ENCODE data around the gene GPC4. TPM values are rescaled to one million over a fixed set of nuclear protein-coding genes. Genes with fewer than 3 reads are reported as not detected.

GPC4 gene
- total and polyA plus RNA-seq, 4 donors: 0.23 to 1.3 (median 0.71) TPM

DNA sequence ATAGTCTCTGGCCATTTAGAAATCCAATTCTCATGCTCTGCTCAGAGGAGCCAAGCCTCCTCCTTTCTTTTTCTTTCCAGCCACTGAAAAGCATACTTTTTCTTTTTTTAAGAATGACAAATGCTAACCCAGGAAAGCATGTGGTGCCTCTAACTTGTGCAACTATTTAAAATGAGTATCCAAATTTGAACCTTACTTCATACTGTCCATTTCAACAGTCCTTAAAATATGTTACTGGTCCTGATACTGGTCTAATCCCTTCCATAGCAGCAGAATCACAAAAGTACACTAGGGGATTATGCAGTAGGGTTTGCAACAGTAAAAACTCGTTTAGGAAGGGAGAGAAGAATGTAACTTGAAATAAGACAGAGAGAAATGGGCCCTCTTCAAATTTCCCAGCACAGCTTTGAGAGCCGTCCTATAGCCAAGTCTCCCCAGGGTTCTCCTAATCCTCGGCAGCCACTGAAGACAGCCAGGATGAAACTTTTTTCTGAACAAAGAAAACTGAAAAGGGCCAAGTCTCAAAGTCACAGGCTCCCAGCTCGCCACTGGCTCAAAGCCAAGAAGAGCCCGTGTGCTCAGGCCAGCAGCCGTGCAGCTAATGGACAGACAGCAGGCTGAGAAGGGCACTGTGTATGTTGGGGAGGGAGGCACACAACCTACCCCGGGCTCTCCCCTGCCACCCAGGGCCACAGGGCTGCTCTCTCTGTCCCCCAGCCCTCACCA, 39.5 kb downstream of the GPC4 start (continued):
- TF ChIP-seq, protein P1, sequence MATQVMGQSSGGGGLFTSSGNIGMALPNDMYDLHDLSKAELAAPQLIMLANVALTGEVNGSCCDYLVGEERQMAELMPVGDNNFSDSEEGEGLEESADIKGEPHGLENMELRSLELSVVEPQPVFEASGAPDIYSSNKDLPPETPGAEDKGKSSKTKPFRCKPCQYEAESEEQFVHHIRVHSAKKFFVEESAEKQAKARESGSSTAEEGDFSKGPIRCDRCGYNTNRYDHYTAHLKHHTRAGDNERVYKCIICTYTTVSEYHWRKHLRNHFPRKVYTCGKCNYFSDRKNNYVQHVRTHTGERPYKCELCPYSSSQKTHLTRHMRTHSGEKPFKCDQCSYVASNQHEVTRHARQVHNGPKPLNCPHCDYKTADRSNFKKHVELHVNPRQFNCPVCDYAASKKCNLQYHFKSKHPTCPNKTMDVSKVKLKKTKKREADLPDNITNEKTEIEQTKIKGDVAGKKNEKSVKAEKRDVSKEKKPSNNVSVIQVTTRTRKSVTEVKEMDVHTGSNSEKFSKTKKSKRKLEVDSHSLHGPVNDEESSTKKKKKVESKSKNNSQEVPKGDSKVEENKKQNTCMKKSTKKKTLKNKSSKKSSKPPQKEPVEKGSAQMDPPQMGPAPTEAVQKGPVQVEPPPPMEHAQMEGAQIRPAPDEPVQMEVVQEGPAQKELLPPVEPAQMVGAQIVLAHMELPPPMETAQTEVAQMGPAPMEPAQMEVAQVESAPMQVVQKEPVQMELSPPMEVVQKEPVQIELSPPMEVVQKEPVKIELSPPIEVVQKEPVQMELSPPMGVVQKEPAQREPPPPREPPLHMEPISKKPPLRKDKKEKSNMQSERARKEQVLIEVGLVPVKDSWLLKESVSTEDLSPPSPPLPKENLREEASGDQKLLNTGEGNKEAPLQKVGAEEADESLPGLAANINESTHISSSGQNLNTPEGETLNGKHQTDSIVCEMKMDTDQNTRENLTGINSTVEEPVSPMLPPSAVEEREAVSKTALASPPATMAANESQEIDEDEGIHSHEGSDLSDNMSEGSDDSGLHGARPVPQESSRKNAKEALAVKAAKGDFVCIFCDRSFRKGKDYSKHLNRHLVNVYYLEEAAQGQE (IDR thresholded peaks at IDR 0.05): no peak
- TF ChIP-seq, protein P2, sequence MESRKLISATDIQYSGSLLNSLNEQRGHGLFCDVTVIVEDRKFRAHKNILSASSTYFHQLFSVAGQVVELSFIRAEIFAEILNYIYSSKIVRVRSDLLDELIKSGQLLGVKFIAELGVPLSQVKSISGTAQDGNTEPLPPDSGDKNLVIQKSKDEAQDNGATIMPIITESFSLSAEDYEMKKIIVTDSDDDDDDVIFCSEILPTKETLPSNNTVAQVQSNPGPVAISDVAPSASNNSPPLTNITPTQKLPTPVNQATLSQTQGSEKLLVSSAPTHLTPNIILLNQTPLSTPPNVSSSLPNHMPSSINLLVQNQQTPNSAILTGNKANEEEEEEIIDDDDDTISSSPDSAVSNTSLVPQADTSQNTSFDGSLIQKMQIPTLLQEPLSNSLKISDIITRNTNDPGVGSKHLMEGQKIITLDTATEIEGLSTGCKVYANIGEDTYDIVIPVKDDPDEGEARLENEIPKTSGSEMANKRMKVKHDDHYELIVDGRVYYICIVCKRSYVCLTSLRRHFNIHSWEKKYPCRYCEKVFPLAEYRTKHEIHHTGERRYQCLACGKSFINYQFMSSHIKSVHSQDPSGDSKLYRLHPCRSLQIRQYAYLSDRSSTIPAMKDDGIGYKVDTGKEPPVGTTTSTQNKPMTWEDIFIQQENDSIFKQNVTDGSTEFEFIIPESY (IDR thresholded peaks at IDR 0.05): no peak
- TF ChIP-seq RAD21 (IDR thresholded peaks at IDR 0.05): no peak
- TF ChIP-seq, protein P3, sequence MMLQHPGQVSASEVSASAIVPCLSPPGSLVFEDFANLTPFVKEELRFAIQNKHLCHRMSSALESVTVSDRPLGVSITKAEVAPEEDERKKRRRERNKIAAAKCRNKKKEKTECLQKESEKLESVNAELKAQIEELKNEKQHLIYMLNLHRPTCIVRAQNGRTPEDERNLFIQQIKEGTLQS (IDR thresholded peaks at IDR 0.05): no peak
- TF ChIP-seq RXRA (IDR thresholded peaks at IDR 0.05): no peak
- no peak for TF ChIP-seq HNF4A (conservative IDR thresholded peaks at IDR 0.05)
- TF ChIP-seq HNF4G (IDR thresholded peaks at IDR 0.05): no peak
- no peak for TF ChIP-seq FOXA1 (IDR thresholded peaks at IDR 0.05)
- TF ChIP-seq EGR1 (IDR thresholded peaks at IDR 0.05; ENCODE audit: low read depth in 2 of 2): no peak

DNA sequence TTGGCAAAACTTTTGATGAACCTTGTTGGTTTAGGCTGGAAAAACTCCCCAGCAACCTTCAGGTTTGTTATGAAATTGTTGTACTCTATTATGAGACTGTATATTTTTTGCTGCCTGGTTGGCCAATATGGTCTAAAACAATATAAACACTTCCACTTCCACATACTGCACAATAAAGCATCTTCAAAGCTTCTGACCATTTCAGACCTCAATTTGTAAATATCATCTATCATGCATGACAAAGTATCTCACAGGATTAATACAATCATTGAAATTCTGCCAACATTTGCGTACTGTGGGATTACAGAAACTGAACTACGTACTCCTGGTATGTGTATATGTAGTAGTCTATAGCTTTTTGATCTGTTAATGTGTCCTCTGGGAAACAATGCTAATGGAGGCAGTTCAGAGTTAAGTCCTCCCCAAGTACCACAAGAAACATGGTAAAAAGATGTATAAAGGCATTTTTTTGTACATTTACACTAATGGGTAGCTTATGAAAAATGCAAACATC, 40.4 kb downstream of the GPC4 start:
- Histone ChIP-seq H3K27me3 (ENCODE audit: control insufficient read depth in 4 of 4, insufficient read depth in 4 of 4, low read length in 3 of 4) (no peaks in the 10 kb centered on the region), H3K27ac (ENCODE audit: low read depth in 1 of 2, low read length in 2 of 2) (no peak overlapping the region), H3K36me3 (ENCODE audit: control insufficient read depth in 4 of 4, insufficient read depth in 3 of 4, low read depth in 1 of 4, low read length in 3 of 4) (no peaks in the 10 kb centered on the region), H3K9ac (ENCODE audit: low read depth in 1 of 2, low read length in 2 of 2) (no peak overlapping the region), H3K9me3 (ENCODE audit: control insufficient read depth in 4 of 4, low read length in 3 of 4) (no peaks in the 10 kb centered on the region), H3K4me3 (ENCODE audit: low read depth in 1 of 3, low read length in 3 of 3) (no peak overlapping the region), H3K4me1 (ENCODE audit: control insufficient read depth in 4 of 4, insufficient read depth in 4 of 4, low read length in 3 of 4) (no peaks in the 10 kb centered on the region)
- WGBS: 89% methylated on average over 2 of the region's 2 CpGs
- TF ChIP-seq HNF4A (conservative IDR thresholded peaks at IDR 0.05) (no peak), SP1 (IDR thresholded peaks at IDR 0.05) (no peak), NR2F2 (IDR thresholded peaks at IDR 0.05) (no peak), JUND (IDR thresholded peaks at IDR 0.05) (no peak), GABPA (IDR thresholded peaks at IDR 0.05 in 1 of 2, conservative IDR thresholded peaks at IDR 0.05 in 1 of 2) (no peak), YY1 (IDR thresholded peaks at IDR 0.05) (no peak), HNF4G (IDR thresholded peaks at IDR 0.05) (no peak), TAF1 (conservative IDR thresholded peaks at IDR 0.05) (no peak), EGR1 (IDR thresholded peaks at IDR 0.05; ENCODE audit: low read depth in 2 of 2) (no peak), FOXA2 (IDR thresholded peaks at IDR 0.05) (no peak), RAD21 (IDR thresholded peaks at IDR 0.05) (no peak), RXRA (IDR thresholded peaks at IDR 0.05) (no peak), FOXA1 (IDR thresholded peaks at IDR 0.05) (no peak)
- TF ChIP-seq, protein P4, sequence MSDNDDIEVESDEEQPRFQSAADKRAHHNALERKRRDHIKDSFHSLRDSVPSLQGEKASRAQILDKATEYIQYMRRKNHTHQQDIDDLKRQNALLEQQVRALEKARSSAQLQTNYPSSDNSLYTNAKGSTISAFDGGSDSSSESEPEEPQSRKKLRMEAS (IDR thresholded peaks at IDR 0.05): no peak
- TF ChIP-seq, protein P5, sequence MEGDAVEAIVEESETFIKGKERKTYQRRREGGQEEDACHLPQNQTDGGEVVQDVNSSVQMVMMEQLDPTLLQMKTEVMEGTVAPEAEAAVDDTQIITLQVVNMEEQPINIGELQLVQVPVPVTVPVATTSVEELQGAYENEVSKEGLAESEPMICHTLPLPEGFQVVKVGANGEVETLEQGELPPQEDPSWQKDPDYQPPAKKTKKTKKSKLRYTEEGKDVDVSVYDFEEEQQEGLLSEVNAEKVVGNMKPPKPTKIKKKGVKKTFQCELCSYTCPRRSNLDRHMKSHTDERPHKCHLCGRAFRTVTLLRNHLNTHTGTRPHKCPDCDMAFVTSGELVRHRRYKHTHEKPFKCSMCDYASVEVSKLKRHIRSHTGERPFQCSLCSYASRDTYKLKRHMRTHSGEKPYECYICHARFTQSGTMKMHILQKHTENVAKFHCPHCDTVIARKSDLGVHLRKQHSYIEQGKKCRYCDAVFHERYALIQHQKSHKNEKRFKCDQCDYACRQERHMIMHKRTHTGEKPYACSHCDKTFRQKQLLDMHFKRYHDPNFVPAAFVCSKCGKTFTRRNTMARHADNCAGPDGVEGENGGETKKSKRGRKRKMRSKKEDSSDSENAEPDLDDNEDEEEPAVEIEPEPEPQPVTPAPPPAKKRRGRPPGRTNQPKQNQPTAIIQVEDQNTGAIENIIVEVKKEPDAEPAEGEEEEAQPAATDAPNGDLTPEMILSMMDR (IDR thresholded peaks at IDR 0.05; ENCODE audit: low read depth, low read length, missing input control): no peak
- TF ChIP-seq, protein P3 (IDR thresholded peaks at IDR 0.05): no peak
- TF ChIP-seq, protein P1 (IDR thresholded peaks at IDR 0.05): no peak
- TF ChIP-seq, protein P2 (IDR thresholded peaks at IDR 0.05): no peak
- DNase-seq (ENCODE audit: low spot score): no peak
